H9 (cell line): ENCODE measurements around the gene KPNA2. TPM values are rescaled to one million over a fixed set of nuclear protein-coding genes. Genes with fewer than 3 reads are reported as not detected.

ENCODE experiments used
- DNase-seq: peaks from one replicate; pipeline ENCODE4 v3.0.0-alpha.2; 2017
- H2AFZ ChIP-seq: one replicate; pipeline ENCODE4 v1.6.1; 2013; ENCODE audit warnings: mild to moderate bottlenecking, low read length, control low read depth, moderate library complexity
- H2AK5ac ChIP-seq: 2 replicates; pipeline ENCODE4 v1.6.1; 2013; ENCODE audit warnings: low read length, control low read depth, mixed read lengths; ENCODE audit not compliant: insufficient read length
- H2BK120ac ChIP-seq: one replicate; pipeline ENCODE4 v1.6.1; 2013; ENCODE audit warnings: low read depth, mild to moderate bottlenecking, low read length, control low read depth, inconsistent platforms; ENCODE audit not compliant: poor library complexity, severe bottlenecking
- H2BK12ac ChIP-seq: 2 replicates; pipeline ENCODE4 v1.6.1; 2013; ENCODE audit warnings: low read length, control low read depth, mixed read lengths, low read depth; ENCODE audit not compliant: insufficient read length
- H2BK15ac ChIP-seq: 2 replicates; pipeline ENCODE4 v1.6.1; 2013; ENCODE audit warnings: low read depth, low read length, control low read depth
- H2BK20ac ChIP-seq: one replicate; pipeline ENCODE4 v1.6.1; 2013; ENCODE audit warnings: low read depth, mild to moderate bottlenecking, low read length, control low read depth, inconsistent platforms; ENCODE audit not compliant: poor library complexity, severe bottlenecking
- H2BK5ac ChIP-seq: 2 replicates; pipeline ENCODE4 v1.6.1; 2013; ENCODE audit warnings: low read length, control low read depth, mixed read lengths; ENCODE audit not compliant: insufficient read length
- H3K14ac ChIP-seq: 2 replicates; pipeline ENCODE4 v1.6.1; 2013; ENCODE audit warnings: low read length, control low read depth; ENCODE audit not compliant: insufficient read depth
- H3K18ac ChIP-seq: 2 replicates; pipeline ENCODE4 v1.6.1; 2013; ENCODE audit warnings: low read depth, mild to moderate bottlenecking, mixed read lengths, low read length, control low read depth; ENCODE audit not compliant: insufficient read length
- H3K23ac ChIP-seq: 2 replicates; pipeline ENCODE4 v1.6.1; 2013; ENCODE audit warnings: low read length, control low read depth, mixed read lengths, low read depth; ENCODE audit not compliant: insufficient read length
- H3K23me2 ChIP-seq: 2 replicates; pipeline ENCODE4 v1.6.1; 2013; ENCODE audit warnings: low read depth, mild to moderate bottlenecking, mixed read lengths, low read length, control low read depth; ENCODE audit not compliant: insufficient read length, poor library complexity, severe bottlenecking
- H3K27ac ChIP-seq: 2 replicates; pipeline ENCODE4 v1.5.1; 2013; ENCODE audit warnings: low read length, control low read depth, mixed read lengths, low read depth; ENCODE audit not compliant: insufficient read length
- H3K27me3 ChIP-seq: 2 replicates; pipeline ENCODE4 v1.6.1; 2013; ENCODE audit warnings: low read length, control low read depth, inconsistent platforms; ENCODE audit not compliant: insufficient read depth
- H3K4ac ChIP-seq: 2 replicates; pipeline ENCODE4 v1.6.1; 2013; ENCODE audit warnings: low read depth, mild to moderate bottlenecking, control low read depth, inconsistent platforms, low read length, moderate library complexity
- H3K4me1 ChIP-seq: 2 replicates; pipeline ENCODE4 v1.6.1; 2013; ENCODE audit warnings: low read length, control low read depth, inconsistent platforms; ENCODE audit not compliant: insufficient read depth
- H3K4me2 ChIP-seq: 2 replicates; pipeline ENCODE4 v1.6.1; 2013; ENCODE audit warnings: low read length, control low read depth, mixed read lengths; ENCODE audit not compliant: insufficient read length, insufficient read depth
- H3K56ac ChIP-seq: 2 replicates; pipeline ENCODE4 v1.6.1; 2013; ENCODE audit warnings: low read depth, mild to moderate bottlenecking, mixed read lengths, low read length, control low read depth; ENCODE audit not compliant: insufficient read length
- H3K79me1 ChIP-seq: 2 replicates; pipeline ENCODE4 v1.6.1; 2013; ENCODE audit warnings: low read depth, mild to moderate bottlenecking, moderate library complexity, low read length, control low read depth, inconsistent platforms; ENCODE audit not compliant: insufficient read depth, poor library complexity, severe bottlenecking
- H3K79me2 ChIP-seq: 2 replicates; pipeline ENCODE4 v1.6.1; 2013; ENCODE audit warnings: low read length, control low read depth, inconsistent platforms; ENCODE audit not compliant: insufficient read depth
- H3K9ac ChIP-seq: 2 replicates; pipeline ENCODE4 v1.6.1; 2013; ENCODE audit warnings: low read length, control low read depth, mixed read lengths; ENCODE audit not compliant: insufficient read length; ENCODE audit errors: extremely low read depth
- H3K9me3 ChIP-seq: one replicate; pipeline ENCODE4 v1.6.1; 2013; ENCODE audit warnings: low read depth, low read length, inconsistent platforms; ENCODE audit not compliant: control insufficient read depth
- H3T11ph ChIP-seq: one replicate; pipeline ENCODE4 v1.6.1; 2013; ENCODE audit warnings: mild to moderate bottlenecking, low read length, control low read depth, inconsistent platforms
- H4K20me1 ChIP-seq: one replicate; pipeline ENCODE4 v1.6.1; 2013; ENCODE audit not compliant: control insufficient read depth, insufficient read length, insufficient read depth
- H4K5ac ChIP-seq: 2 replicates; pipeline ENCODE4 v1.6.1; 2013; ENCODE audit warnings: low read depth, mild to moderate bottlenecking, mixed read lengths, low read length, control low read depth; ENCODE audit not compliant: insufficient read length
- H4K8ac ChIP-seq: replicated peaks from 2 replicates; pipeline ENCODE4 v1.6.1; 2013; ENCODE audit warnings: low read length, control low read depth, mixed read lengths, low read depth; ENCODE audit not compliant: insufficient read length
- H4K91ac ChIP-seq: 2 replicates; pipeline ENCODE4 v1.6.1; 2013; ENCODE audit warnings: low read depth, mild to moderate bottlenecking, moderate library complexity, mixed read lengths, low read length, control low read depth; ENCODE audit not compliant: insufficient read length
- H3K27ac Mint-ChIP-seq, 3 experiments: 2 replicates in 2 of 3; 3 replicates in 1 of 3; pipeline ENCODE4 v1.8.0; 2020 to 2021; ENCODE audit warnings: mixed read lengths in 3 of 3, mild to moderate bottlenecking in 1 of 3, moderate library complexity in 1 of 3
- H3K27me3 Mint-ChIP-seq: 2 replicates; pipeline ENCODE4 v1.8.0; 2021; ENCODE audit warnings: low read depth, mild to moderate bottlenecking, moderate library complexity, mixed read lengths
- H3K36me3 Mint-ChIP-seq, 3 experiments: 2 replicates in 2 of 3; 3 replicates in 1 of 3; pipeline ENCODE4 v1.8.0; 2020 to 2021; ENCODE audit warnings: low read depth in 3 of 3, mixed read lengths in 3 of 3; ENCODE audit not compliant: insufficient read depth in 1 of 3
- H3K4me1 Mint-ChIP-seq, 2 experiments: 2 replicates each; pipeline ENCODE4 v1.8.0; 2020; ENCODE audit warnings: mixed read lengths in 2 of 2
- H3K4me3 Mint-ChIP-seq, 2 experiments: 2 replicates in 1 of 2; 3 replicates in 1 of 2; pipeline ENCODE4 v1.8.0; 2020 to 2021; ENCODE audit warnings: mild to moderate bottlenecking in 2 of 2, mixed read lengths in 2 of 2, moderate library complexity in 1 of 2
- H3K9me3 Mint-ChIP-seq, 2 experiments: 2 replicates in 1 of 2; 3 replicates in 1 of 2; pipeline ENCODE4 v1.8.0; 2020; ENCODE audit warnings: mild to moderate bottlenecking in 2 of 2, mixed read lengths in 2 of 2, moderate library complexity in 1 of 2
- WGBS: extraction: QIAGEN DNeasy Blood & Tissue Kit; methylation state at CpG from one replicate; pipeline ENCODE4 v1.1.7; 2013; ENCODE audit warnings: missing lambda C conversion rate, low lambda C conversion rate, mixed read lengths; ENCODE audit not compliant: insufficient read length; ENCODE audit errors: extremely low coverage; 5-methylcytosine and 5-hydroxymethylcytosine counted together
- total RNA-seq: library from RNA; stranded (reverse); gene quantifications from 2 replicates; pipeline ENCODE4 v1.2.1, GENCODE V29; 2021
- TF ChIP-seq, protein P1 (sequence below): fragments of 200-600 bp; sonication (generic); conservative IDR thresholded peaks from 3 replicates; pipeline ENCODE4 v1.8.0; 2021; ENCODE audit warnings: antibody characterized with exemption, mild to moderate bottlenecking

KPNA2 gene
- total RNA-seq, 1 experiment from 2014 or later, result 432 TPM

DNA sequence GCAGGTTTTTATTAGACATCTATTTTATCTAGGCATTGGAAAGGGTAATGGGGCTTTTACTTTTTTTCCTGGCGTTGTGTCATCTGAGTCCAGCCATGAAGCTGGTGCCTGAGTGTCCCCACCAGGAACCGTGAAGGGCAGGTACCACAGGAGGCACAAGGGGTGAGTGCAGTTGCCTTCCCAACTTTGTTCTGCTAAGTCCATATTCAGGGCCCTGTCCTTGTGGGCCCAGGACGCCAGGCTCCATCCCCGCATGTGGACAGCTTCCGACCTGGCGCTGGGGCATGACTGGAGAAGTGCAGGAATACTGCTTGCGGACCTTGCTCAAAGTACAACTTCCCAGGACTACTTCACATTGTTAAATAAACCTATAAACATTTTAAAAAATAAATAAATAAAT lies 60.6 kb downstream of the KPNA2 start:
- no peak overlapping the region for H2BK20ac ChIP-seq
- H3K79me2 ChIP-seq, result no peaks in the 10 kb centered on the region
- H3K18ac ChIP-seq, result no peak overlapping the region
- no peak overlapping the region for H2BK15ac ChIP-seq
- no peak overlapping the region for H3T11ph ChIP-seq
- no peaks in the 10 kb centered on the region for H3K27me3 ChIP-seq
- H3K4ac ChIP-seq, result no peak overlapping the region
- no peak overlapping the region for H4K8ac ChIP-seq
- peaks cover 17% of the 10 kb centered on the region for H3K27me3 Mint-ChIP-seq
- no peaks in the 10 kb centered on the region for H3K4me1 ChIP-seq
- H3K9me3 Mint-ChIP-seq, result peaks cover 3 to 6% of the 10 kb centered on the region in 2 experiments; a peak in 3 of 5 replicates
- TF ChIP-seq, protein P1, sequence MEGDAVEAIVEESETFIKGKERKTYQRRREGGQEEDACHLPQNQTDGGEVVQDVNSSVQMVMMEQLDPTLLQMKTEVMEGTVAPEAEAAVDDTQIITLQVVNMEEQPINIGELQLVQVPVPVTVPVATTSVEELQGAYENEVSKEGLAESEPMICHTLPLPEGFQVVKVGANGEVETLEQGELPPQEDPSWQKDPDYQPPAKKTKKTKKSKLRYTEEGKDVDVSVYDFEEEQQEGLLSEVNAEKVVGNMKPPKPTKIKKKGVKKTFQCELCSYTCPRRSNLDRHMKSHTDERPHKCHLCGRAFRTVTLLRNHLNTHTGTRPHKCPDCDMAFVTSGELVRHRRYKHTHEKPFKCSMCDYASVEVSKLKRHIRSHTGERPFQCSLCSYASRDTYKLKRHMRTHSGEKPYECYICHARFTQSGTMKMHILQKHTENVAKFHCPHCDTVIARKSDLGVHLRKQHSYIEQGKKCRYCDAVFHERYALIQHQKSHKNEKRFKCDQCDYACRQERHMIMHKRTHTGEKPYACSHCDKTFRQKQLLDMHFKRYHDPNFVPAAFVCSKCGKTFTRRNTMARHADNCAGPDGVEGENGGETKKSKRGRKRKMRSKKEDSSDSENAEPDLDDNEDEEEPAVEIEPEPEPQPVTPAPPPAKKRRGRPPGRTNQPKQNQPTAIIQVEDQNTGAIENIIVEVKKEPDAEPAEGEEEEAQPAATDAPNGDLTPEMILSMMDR, result no peak
- no peaks in the 10 kb centered on the region for H3K9me3 ChIP-seq
- no peak overlapping the region for H2AFZ ChIP-seq
- no peak overlapping the region for H3K4me3 Mint-ChIP-seq
- H2BK5ac ChIP-seq, result no peak overlapping the region
- H3K56ac ChIP-seq, result no peak overlapping the region
- peaks cover 0 to 3% of the 10 kb centered on the region in 2 experiments; a peak in 1 of 4 replicates for H3K4me1 Mint-ChIP-seq
- no peak for DNase-seq
- no peak overlapping the region for H4K5ac ChIP-seq
- peaks cover 0 to 11% (median 7%) of the 10 kb centered on the region in 3 experiments; a peak in 3 of 7 replicates for H3K36me3 Mint-ChIP-seq
- H4K91ac ChIP-seq, result no peak overlapping the region
- H3K23ac ChIP-seq, result no peak overlapping the region
- no peak overlapping the region for H2BK120ac ChIP-seq
- H3K14ac ChIP-seq, result no peak overlapping the region
- H2BK12ac ChIP-seq, result no peak overlapping the region
- H3K4me2 ChIP-seq, result no peak overlapping the region
- WGBS, result no CpG with 5 or more reads among the region's 7 CpGs
- H3K9ac ChIP-seq, result no peak overlapping the region
- H4K20me1 ChIP-seq, result no peaks in the 10 kb centered on the region
- no peak overlapping the region for H2AK5ac ChIP-seq
- H3K27ac ChIP-seq, result no peak overlapping the region
- peaks cover 3% of the 10 kb centered on the region for H3K23me2 ChIP-seq
- H3K27ac Mint-ChIP-seq, result no peak overlapping the region
- H3K79me1 ChIP-seq, result no peaks in the 10 kb centered on the region

Other genes starting within 250 kb of the KPNA2 start
- 201 and 203 TPM in 2 replicates for gene BPTF, start 210.2 kb upstream of the KPNA2 start, total RNA-seq
- 11.0 and 12.3 TPM in 2 replicates for gene C17orf58, start 39.3 kb upstream of the KPNA2 start, total RNA-seq
- gene AMZ2, start 212.3 kb downstream of the KPNA2 start, total RNA-seq, result 82.6 and 97.7 TPM in 2 replicates